Stimulated activated CD4-positive, alpha-beta T cell treated with anti-CD3 and anti-CD28 coated beads, Interleukin-12 subunit alpha, Interleukin-12 subunit beta, amount 100 ng/mL, for 48 hours (primary cell): ENCODE results near the gene LITAF.
"Not testable (repeated sequence)": the region's sequence is repeated elsewhere in the genome, so short reads cannot be mapped to it uniquely, and the experiment has no call there.

Experiments used
- DNase-seq, 3 donors: peaks; one replicate each; pipeline ENCODE4 v3.0.0-alpha.2; 2020; ENCODE audit warnings: low read depth in 2 of 3, low spot score in 1 of 3

LITAF gene

DNA sequence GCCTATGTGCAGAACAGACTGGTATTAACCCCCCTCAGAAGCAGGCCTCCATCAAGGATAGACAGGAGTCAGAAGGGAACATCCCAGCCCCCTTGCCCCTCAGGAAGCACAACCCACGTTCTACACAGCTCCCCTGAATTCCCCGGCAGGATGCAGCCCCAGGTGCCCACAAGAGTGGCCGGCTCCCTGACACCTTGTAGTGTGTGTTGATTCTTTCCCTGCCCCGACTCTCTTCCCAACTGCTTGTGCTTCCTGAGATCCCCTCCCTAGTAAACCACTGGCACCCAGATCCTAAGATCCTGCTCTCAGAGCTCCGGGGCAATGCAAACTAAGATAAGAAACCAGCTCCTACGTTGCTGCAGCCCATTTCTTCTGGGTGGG, 34.8 kb upstream of the LITAF start:
- DNase-seq: no peak

DNA sequence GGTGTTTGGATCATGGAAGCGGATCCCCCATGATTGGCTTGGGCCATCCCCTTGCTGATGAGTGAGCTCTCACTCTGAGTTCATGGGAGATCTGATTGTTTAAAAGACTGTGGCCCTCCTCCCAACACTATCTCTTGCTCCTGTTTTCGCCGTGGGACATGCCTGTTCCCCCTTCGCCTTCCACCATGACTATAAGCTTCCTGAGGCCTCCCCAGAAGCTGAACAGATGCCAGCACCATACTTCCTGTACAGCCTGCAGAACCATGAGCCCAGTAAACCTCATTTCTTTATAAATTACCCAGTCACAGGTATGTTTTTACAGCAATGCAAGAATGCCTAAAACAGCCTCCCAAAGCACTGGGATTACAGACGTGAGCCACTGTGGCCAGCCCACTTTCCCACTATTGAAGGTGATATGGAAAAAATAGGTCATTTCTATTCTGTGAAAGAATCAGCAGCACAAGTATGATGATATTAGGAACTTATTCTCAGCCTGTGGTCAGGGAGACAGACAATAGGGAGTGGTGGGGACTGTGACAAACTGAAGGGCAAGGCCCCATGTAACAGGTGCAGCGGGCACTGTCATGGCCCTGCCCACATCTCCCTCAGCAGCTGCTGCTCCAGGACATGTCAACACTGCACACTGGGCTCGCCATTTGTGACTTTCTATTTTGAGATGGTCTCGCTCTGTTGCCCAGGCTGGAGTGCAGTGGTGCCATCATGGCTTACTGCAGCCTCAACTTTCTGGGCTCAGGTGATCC, 33.7 kb upstream of the LITAF start:
- DNase-seq: no peak

DNA sequence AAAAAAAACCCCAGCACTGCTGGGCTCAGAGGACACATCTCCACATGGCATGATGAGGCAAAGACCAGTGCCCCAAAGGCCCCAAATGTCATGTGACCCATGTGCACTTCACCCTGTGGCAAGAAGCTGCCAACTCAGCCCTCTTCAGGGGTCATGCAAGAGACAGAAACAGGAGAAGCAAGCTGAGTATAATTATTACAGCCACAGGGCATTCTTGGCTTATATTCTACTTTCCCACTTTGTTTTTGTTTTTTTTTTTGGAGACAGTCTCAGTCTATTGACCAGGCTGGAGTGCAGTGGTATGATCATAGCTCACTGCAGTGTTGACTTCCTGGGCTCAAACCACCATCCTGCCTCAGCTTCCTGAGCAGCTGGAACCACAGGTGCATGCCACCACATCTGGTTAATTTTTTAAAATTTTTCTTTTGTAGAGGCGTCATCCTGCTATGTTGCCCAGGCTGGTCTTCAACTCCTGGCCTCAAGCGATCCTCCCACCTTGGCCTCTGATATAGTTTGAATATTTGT, 32.7 kb upstream of the LITAF start:
- DNase-seq: no peak

DNA sequence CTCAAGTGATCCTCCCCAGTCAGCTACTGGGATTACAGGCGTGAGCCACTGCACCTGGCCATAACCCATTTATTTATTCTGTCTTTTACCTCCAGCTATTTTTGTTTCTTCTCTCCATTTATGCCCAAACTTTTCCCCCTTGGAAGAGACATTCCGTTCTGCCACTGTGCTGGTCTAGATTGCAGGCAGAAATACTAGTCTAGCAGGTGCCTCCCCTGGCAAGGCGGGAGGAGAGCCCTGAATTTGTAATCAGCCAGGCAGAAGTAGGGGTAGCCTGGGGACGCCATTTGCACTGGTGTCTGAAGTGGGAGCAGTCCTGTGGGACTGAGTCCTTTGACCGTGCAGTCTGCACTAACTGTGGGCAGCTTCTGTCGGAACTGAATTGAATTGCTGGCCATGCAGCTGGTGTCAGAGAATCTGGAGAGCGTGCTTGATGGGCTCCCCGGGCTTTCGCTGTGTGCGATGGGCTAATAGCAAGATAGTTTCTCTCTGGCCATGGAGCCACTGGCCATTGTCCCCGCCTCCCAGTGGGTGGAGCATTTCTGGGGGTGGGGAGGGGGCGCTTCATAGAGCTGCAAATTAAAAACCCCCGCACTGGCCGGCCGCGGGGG, 31.5 kb upstream of the LITAF start:
- DNase-seq: no peak

DNA sequence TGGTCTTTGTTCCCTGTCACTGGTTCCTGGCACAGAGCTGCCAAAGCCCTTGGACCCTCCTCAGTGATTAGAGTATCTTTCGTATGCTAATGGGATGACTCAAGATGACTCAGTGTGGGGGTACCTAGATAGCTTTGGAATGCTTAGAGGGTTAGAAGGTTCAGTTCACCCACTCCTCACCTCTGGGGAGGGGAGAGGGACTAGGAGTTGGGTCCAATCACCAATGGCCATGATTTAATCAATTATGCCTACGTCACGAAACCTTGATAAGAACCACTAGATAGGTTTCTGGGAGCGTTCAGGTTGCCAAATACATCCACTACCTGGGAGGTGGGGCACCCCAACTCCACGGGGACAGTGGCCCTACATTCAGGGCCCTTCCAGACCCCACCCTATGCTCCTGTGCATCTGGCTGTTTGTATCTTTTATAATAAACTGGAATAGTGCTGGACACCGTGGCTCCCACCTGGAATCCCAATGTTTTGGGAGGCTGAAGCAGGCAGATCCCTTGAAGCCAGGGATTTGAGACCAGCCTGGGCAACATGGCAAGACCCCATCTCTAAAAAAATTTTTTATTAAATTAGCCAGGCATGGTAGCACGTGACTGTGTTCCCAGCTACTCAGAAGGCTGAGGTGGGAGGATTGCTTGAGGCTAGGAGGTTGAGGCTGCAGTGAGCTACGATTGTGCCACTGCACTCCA, 29.2 kb upstream of the LITAF start:
- no peak for DNase-seq

DNA sequence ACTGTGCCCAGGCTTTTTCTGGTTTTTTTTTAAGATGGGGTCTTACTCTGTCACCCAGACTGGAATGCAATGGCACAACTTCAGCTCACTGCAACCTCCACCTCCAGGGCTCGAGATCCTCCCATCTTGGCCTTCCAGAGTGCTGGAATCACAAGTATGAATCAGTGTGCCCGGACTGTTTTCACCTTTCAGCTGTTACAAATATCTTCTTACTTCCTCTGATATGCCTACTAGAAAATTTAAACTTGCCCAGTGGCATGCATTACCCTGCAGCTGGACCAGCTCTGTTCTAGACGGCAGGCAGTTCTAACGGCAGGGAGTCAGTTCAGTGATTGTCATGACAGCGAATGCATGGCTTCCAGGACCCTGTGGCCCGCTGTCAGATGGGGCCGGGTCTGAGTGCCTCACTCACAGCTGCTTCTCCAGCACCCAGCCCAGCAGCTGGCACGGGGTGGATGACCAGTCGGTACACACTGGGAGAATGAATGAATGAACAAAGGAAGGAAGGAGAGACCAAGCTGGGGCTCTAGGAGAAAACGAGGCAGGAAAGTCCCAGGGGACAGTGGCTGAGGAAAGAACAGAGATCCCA, 28.0 kb upstream of the LITAF start:
- no peak for DNase-seq

DNA sequence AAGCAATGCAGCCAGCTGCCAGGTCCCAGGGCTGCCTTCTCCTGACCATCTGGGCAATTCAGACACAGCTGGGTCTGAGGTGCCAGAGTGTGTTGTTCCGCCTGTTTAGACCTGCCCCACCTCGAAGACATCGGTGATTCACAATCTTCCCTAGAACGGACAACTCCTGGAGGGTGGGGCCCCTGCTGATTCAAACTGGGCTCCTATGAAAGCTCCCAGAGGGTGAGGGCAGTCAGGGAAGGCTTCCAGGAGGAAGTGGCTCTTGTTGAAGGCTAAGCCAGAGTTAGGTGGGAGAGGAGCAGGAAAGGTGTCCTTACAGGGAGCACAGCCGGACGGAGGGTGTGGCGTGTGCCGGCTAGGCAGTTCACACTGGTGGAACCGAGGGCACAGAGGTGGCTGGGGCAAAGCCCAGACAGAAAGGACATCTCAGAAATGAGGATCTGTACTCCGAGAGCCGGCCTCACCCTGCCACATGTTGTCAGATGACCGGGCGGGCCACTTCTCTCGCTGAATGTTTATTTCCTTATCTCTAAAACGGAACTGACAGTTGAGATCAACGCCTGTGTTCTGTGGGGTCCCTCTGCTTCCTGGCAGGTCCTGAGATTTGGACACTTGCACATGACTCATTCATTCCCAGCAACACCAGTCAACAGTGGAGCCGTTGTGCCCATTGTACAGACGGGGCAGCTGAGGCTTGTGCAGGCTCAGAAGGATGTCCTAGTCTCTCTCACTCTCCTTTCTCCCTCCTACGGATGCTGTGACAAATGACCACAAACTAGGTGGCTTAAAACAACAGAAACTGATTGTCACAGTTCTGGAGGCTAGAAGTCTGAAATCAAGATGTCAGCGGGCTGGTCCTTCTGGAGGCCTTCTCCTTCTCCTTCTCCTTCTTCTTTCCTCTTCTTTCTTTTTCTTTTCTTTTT, 26.9 kb upstream of the LITAF start:
- DNase-seq: no peak

DNA sequence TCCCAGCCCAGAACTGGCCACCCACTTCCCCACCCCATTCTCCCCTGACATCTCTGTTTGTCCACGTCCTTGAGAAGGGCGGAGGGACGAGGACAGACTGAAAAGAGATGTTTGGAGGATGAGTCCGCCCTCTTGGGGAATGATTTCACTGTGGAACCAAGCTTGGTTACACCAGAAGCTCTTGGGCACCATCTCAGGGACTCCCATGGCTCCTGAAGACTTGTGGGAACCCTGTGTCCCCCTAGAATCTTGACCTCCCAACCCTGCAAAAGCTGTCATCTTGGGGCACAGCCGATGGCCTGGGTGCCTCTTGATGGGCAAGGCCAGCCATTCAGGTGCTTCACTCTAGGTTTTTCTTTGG, 25.9 kb upstream of the LITAF start:
- DNase-seq: no peak

DNA sequence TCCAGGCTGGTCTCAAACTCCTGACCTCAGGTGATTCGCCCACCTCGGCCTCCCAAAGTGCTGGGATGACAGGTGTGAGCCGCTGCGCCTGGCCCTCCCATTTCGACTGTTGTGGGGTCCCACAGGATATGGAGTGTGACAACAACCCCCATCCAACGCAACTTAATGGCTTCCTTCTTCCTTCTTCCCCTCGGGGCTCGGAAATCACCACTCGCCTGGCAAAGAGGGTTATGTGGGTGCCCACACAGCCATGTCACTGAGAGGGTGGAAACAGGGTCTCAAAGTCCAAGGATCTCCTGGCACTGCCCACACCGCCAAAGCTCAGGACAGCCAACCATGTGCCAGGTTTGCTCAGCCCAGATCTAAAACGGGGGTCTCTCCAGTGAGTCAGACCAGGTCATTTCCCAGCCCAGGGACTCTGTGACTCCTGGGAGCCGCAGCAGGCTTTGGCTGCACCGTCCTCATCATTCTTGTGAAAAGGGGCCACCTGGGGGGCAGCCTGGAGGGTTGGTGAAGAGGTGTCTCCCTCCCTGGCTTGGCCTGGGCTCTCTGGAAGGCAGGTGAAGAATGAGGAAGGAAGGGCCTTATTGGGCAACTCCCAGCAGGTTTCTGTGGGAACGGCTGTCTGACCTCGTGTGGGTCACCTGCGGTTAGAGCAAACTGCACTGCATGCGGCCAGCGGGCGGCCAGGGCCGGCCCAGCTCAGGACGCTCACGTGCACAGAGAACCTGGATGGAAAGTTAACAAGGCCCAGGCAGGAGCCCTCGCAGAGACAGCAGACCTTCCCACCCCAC, 25.3 kb upstream of the LITAF start:
- no peak for DNase-seq

DNA sequence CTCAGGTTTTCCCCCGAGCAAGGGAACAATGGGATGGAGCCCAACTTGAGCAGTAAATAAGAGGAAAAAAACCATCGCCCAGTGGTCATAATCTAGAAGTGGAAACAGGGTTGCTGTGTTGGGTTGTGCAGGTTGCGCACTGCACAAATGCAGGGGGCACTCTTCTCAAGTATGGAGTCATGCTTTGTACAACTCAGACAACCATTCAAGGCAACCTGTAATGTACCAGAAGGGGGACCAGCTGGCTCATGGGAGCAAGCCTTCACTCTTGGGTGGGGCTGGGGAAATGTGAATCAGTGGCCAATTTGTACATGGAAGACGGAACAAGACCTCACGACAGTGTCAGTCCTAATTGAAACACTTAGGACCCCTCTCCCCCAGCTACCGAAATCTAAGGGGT, 23.9 kb upstream of the LITAF start:
- DNase-seq: no peak

DNA sequence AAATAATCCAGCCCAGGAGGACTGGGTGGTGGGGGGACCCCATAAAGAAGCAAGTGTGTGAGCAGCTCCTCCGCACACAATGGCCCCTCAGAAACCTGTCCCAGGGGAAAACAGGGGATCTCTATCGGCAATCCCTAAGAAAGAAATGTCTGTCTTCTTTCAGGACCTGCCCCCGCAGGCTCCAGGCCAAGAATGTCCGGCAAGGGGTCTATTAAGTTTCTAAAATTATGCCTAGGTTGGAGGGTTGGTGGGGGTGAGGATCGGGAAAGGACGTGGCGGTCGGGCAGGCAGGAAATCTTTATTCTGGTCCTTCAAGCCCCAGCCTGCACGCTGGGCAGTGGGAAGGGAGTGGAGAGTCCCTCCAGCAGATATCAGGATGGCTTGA, 23.4 kb upstream of the LITAF start:
- DNase-seq: no peak

DNA sequence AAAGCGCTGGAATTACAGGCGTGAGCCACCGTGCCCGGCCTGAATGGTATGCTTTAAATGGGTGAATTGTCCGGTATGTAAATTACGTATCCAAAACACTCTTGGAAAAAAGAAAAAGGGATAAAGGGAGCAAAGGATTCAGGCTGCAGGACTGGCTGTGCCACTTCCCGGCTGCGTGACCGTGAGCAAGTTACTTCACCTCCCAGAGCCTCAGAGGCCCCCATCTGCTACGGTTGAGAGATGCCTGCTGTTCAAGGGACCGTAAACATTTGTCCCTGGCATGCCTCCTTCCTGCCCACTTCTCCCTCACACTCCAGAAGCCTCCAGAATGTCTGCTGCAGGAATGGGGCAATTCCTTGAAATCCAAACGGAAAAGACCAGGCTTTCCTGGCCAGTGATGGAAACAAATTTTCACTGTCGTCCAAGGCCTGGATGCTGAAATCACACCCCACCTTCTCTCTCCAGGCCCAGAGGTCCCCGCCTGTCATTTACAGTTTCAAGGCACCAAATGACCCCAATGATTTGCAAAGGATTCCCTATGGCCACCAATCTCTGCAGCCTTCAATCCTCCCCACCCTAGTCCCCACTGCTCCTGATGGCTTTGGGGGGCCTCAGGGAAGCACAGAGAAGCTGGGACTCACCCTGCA, 22.9 kb upstream of the LITAF start:
- DNase-seq: no peak

DNA sequence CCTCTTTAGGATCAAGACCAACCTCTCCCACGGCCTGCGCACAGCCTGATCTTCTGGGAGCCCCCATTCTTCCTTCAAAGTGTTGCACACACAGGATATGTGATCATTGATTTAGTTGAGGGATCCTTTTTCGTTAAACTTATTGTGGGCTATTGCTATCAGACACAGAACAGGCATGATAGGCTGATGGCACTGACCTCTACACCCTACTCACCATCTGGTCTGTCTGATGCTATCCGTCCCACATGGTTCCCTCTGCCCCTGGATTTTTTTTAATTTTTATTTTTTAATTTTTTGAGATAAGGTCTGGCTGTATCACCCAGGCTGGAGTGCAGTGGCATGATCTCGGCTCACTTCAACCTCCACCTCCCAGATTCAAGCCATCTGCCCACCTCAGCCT, 19.2 kb upstream of the LITAF start:
- no peak for DNase-seq

DNA sequence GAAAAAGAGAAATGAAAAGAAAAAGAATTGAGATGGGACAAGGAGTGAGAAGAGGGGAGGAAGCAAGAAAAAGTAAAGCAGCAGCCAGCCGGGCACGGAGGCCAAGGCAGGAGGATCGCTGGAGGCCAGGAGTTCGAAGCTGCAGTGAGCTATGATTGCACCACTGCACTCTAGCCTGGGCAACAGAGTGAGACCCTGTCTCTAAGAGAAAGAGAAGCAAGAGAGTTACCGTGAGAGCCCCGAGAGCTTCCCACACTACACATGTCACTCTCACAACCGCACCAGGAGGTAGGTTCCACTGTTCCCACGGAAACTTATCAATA, 18.8 kb upstream of the LITAF start:
- DNase-seq: no peak

DNA sequence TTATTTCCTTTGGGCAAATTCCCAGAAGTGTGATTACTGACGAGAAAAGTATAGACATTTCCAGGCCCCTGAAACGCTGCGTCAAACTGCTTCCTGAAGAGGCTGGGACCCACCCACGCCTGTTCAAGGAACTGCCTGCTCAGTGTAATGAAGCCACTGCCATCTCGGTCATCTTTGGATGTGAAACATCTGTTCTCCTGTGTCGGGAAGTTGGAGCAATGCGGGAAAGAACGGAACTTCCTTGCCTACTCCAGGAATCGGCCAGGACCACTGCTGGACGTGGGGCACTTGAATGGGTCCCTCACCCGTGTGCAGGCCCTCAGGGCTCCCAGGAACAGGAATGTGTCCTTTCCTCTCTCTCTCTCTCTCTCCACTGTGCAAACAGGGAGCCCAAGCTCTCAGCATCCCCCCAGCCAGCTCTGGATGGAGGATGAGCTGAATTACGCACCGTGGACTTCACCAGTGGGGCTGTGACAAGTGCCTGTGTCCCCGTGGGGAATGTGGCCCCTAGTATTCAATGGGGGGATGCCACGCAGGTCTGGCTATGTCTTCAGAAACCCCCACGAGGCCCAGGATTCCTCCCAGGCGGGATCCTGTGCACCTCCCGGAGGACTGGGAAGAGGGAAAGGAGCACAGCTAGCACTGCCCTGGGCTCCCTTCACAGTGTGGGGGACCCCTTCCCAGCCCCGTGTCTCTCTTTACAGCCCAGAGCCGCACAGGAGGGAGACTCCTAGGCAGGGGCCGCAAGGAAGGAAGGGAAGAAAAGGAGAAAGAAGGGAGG, 18.3 kb upstream of the LITAF start:
- DNase-seq: no peak

DNA sequence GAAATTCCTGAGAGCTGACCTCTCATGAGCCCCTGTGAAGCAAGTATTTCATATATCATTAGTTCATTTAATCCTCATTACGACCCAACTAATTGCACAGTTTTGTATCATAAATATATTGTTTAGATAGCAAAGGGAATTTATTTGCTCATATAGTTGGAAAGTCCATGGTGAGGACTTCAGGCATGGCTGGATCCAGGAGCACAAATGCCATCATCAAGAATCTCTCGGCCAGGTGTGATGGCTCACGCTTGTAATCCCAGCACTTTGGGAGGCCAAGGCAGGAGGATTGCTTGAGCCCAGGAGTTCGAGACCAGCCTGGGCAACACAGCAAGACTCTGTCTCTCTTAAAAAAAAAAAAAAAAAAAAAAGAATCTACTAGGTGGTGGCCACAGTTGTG, 17.6 kb upstream of the LITAF start:
- DNase-seq: not testable (repeated sequence)

DNA sequence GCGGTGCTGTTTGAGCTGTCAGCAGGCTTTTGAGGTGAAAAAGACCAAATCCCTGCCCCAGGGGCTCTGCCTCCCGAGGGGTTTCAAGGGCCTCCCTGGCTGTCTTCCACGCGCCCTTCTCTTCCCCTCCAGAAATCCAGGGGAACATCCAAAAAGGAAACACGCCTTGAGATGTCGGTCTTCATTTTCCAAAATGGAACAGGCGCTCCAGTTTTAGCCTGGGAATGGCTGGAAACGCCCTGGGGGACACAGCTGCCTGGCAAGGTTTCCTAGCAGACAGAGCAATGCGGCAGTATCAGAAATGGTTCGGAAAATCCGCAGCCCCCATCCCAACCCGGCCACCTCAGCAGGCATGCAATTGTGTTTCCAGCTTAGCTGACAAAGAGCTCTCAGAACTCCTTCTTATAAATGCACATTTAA, 16.6 kb upstream of the LITAF start:
- DNase-seq: no peak

DNA sequence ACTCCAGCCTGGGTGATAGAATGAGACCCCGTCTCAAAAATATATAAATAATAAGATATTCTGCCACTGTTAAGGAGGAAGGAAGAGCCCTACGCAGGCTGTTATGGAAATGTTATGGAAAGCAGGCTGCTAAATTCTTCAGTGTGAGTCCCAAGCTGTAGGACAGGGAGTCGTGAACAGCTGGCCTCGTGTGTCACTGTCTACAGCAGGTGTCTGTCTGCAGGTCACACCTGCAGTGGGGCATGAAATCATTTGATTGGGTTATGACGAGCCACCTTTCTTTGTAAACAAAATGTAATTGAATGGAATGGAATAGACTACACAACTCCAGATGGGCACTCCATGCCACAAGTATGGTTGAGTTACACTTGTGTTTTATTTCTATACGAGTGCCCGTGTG, 15.6 kb upstream of the LITAF start:
- no peak for DNase-seq

DNA sequence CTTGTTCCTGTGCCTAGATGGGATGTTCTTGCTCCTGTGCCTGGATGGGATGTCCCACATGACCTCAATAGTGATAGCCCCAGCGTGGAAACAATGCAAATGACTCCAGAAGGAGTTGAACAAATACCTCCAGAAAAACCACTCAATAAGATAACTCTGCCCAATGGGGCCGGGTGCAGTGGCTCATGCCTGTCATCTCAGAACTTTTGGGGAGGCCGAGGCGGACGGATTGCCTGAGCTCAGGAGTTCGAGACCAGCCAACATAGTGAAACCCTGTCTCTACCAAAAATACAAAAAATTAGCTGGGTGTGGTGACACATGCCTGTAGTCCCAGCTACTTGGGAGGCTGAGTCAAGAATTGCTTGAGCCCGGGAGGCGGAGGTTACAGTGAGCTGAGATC, 15.2 kb upstream of the LITAF start:
- no peak for DNase-seq
